Gastrocnemius medialis (tissue), 4 donors: ENCODE results near the gene ZNRF1.

Source experiments
- POLR2A ChIP-seq, 2 donors: fragments of 450-650 bp; IDR thresholded peaks; one replicate each; pipeline ENCODE4 v1.6.1; 2017; ENCODE audit warnings: antibody characterized with exemption in 2 of 2, mild to moderate bottlenecking in 2 of 2, moderate library complexity in 2 of 2
- TF ChIP-seq, protein P1 (sequence below), 5 experiments: fragments of 450-650 bp in 3 of 5; fragments of 200-600 bp in 2 of 5; sonication (generic) in 2 of 5; IDR thresholded peaks in 4 of 5; conservative IDR thresholded peaks in 1 of 5; 1 replicate in 4 of 5; 2 replicates in 1 of 5; pipeline ENCODE4 v1.5.1; 2016 to 2019; ENCODE audit warnings: antibody characterized with exemption in 5 of 5, mild to moderate bottlenecking in 3 of 5, moderate library complexity in 3 of 5

DNA sequence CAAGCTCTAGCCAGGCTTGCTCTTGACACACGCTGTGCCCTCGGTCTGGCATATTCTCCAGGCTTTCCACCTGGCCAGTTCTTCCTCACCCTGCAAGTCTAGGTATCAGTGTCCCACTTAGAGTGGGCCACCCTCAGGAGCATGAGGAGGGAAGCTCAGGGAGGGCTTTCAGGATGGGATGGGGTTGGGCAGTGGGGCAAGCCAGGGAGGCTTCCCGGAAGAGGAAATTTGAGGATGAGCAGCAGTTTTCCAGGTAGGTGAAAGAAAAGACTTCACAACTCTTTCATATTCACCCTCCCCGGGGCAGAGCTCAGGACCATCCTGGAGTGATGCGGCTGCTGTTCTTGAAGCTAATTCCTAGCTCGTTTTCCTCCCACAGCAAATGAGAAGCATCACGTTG, 132.3 kb downstream of the ZNRF1 start:
- TF ChIP-seq, protein P1, sequence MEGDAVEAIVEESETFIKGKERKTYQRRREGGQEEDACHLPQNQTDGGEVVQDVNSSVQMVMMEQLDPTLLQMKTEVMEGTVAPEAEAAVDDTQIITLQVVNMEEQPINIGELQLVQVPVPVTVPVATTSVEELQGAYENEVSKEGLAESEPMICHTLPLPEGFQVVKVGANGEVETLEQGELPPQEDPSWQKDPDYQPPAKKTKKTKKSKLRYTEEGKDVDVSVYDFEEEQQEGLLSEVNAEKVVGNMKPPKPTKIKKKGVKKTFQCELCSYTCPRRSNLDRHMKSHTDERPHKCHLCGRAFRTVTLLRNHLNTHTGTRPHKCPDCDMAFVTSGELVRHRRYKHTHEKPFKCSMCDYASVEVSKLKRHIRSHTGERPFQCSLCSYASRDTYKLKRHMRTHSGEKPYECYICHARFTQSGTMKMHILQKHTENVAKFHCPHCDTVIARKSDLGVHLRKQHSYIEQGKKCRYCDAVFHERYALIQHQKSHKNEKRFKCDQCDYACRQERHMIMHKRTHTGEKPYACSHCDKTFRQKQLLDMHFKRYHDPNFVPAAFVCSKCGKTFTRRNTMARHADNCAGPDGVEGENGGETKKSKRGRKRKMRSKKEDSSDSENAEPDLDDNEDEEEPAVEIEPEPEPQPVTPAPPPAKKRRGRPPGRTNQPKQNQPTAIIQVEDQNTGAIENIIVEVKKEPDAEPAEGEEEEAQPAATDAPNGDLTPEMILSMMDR (IDR thresholded peaks at IDR 0.05 in 4 of 5, conservative IDR thresholded peaks at IDR 0.05 in 1 of 5) = no peak
- no peak for TF ChIP-seq POLR2A (IDR thresholded peaks at IDR 0.05)
